IPS-18c (cell line): ENCODE data around the gene LYPD5.
"Not testable (repeated sequence)": the region's sequence is repeated elsewhere in the genome, so short reads cannot be mapped to it uniquely, and the experiment has no call there.

ENCODE experiments used
- H3K4me3 ChIP-seq: 2 replicates; pipeline ENCODE4 v1.7.0; 2013; ENCODE audit warnings: low read depth, mild to moderate bottlenecking, low read length, moderate library complexity; ENCODE audit not compliant: insufficient read depth
- H3K9me3 ChIP-seq: one replicate; pipeline ENCODE4 v1.6.1; 2013; ENCODE audit warnings: mild to moderate bottlenecking, low read length, moderate library complexity; ENCODE audit not compliant: control insufficient read depth, insufficient read depth

The LYPD5 gene

DNA sequence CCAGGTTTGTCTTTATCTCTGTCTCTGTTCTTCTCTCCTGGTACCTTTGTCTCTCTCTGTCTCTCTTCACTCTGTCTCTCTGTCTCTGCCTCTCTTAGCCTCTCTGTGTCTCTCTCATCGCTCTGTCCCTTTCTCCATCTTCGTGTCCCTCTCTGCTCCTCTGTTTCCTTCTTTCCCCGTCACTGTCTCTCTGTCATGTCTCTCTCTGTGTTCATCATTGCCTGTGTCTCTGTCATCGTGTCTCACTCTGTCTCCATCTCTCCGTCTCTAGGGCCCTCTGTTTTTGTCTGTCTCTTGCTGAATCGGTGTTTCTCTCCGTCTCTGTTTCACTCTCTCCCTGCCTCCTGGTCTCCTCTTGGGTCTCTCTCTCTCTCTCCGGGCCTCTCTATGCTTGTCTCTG, 18.6 kb downstream of the LYPD5 start:
- Histone ChIP-seq H3K4me3 (no peak overlapping the region), H3K9me3 (peaks cover 1% of the 10 kb centered on the region)

DNA sequence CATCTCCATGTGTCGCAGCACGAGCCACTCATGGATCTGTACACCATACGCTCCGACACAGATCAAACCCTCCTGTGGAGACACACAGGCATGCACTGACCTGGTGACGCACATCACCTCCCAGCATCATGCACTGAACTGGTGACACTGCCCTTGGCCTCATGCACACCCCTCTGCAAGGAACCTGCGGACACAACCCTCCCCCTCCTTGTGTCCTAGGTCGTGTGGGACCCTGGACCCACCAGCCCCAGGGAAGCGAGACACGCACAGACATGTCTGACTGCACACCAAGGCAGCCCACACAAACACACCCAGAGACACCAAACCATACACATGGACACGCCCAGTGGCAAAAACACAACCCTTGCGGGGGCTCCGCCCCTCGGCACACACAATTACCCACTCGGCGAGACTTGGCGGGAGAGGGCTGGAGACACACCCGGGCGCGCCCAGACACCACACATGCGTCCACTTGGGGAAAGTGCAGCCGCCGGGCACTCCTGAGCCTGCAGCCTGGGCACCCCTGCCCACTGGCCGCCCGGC, 19.5 kb downstream of the LYPD5 start:
- H3K4me3 ChIP-seq = no peak overlapping the region

DNA sequence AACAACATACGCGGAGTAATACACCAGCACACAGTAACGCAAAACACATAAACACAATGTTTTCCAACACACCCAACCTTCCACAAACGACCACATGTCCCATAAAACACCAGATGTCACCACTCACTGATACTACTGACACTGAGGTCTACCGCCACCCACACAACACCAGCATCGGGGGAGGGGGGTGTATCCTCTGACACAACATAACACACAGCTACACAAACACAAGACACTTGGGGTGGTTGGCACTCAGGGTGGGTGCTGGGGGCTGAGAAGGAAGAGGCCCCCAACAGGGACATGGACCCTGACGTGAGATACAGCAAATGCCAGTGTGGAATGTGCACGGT, 20.0 kb downstream of the LYPD5 start:
- Histone ChIP-seq H3K4me3 (no peak overlapping the region), H3K9me3 (no peaks in the 10 kb centered on the region)

More for the DNA sequence above, 19.5 kb downstream of the LYPD5 start:
- no peaks in the 10 kb centered on the region for H3K9me3 ChIP-seq

DNA sequence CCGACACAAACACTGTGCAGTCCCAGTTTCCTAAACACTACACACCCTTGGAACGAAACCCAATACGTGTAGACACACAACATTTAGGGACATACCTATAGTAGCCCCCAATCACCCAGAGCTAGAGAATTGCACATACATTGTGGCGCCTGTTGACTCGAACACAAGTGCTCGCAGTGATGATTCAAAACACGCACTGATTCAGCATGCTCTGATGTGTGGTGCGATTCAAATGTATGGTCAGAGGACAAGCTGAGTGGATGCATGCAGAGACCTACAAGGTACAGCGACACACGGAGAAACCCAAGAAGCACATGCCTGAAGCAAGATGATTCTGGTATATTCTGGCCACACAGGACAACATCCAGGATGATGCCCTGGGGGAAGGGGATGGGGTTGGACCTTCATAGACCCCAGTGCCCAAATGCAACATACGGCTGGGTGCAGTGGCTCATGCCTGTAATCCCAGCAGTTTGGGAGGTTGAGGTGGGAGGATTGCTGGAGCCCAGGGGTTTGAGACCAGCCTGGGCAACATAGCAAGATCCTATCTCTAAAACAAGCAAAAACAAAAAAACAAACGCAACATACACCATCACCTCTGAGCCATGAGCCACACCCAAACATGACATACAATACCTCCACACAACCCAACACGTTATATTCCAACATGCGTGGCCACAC, 20.5 kb downstream of the LYPD5 start:
- Histone ChIP-seq H3K9me3 (no peaks in the 10 kb centered on the region), H3K4me3 (no peak overlapping the region)

DNA sequence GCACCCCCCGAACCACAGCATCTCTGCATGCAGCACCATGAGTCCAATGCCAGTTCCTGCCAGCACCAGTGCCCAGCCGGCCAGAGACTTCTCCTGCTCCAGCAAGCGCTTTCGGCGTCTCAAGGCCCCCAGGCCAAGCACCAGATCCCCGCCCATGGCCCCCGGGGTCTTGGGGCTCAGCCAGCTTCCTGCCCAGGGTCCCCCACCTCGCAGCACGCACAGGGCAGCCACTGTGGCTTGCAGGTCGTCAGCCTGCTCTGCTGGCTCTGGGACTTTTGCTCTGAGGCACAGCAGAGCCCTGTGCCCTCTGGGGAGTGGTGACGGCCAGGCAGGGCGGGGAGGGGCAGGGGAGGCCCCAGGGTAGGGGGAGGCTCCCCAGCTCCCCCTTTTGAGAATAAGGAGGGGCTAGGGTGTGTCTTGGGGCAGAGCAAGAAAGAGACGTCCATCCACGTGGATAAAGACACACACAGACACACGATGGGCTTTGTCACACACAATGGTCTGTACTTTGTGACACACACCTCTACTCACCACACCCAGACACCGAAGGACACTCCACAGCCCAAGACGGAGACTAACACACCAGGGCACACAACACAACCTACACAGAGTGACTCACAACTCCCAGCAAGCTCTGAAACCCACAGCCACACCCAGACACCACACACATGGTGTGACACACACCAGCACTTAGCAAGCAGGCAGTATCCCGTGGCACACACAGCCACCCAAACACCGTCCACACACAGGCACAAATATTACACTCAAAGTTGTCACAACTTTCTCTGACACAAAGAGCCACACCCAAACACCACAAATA, 21.3 kb downstream of the LYPD5 start, which contains the start of gene KCNN4:
Gene KCNN4, minus strand, starts transcription at position 268 of the 820 bp plus-strand sequence. Its CDS starts 112 bp downstream, at position 156.
- H3K4me3 ChIP-seq = no peak within 1 kb of the TSS

DNA sequence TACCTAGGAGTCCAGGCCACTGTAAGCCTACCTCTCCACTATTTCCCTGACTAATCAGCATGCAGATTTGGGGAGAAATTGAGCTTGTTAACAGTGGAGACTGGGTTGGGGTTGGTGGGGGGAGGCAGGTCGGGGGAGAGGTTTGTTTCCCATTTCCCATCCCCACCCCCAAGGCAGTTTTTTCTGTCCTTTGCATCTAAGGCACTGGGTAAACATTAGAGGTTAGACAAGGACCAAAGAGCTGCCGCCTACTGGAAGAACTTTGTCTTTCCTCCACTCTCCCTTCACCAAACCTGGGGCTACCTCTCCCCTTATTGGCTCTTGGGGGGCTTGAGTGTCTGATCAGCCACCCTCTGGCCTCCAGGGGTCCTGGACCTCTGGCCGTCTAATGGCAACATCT, 22.4 kb downstream of the LYPD5 start:
- Histone ChIP-seq H3K4me3 (no peak overlapping the region), H3K9me3 (no peaks in the 10 kb centered on the region)

More for the DNA sequence above, 21.3 kb downstream of the LYPD5 start, which contains the start of gene KCNN4:
- H3K9me3 ChIP-seq = no peaks in the 10 kb centered on the region

DNA sequence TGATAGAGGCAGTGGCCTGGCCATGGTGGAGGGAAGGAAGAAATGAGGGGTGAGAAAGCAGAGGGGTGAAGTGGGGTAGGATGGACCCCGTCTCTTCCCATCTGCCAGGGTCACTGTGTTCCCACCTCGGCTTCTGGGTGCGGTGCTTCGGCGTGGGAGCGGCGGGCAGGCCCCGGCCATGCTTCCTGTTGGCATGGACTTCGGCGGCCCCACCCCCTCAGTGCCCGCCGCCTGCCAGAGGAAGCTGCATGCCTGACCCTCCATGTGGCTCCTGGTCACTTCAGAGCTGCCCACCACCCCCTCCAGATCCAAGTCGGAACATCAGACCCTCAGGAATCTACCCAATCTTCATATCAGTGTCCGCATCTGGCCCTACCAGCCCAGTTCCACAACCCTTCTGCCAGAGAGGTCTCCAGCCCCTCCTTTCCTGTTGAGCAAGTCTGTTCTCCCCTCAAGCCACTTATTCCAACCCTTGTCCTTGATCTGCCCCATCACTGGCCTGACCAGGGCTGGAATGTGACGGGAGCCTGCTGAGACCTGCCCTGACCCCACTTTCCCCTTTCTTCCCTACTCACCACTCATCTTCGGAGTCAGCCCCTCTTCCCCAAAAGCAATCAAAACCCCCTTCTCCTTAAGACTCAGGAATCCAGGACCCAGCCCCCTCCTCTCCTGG, 23.0 kb downstream of the LYPD5 start:
- no peaks in the 10 kb centered on the region for H3K9me3 ChIP-seq
- no peak overlapping the region for H3K4me3 ChIP-seq

DNA sequence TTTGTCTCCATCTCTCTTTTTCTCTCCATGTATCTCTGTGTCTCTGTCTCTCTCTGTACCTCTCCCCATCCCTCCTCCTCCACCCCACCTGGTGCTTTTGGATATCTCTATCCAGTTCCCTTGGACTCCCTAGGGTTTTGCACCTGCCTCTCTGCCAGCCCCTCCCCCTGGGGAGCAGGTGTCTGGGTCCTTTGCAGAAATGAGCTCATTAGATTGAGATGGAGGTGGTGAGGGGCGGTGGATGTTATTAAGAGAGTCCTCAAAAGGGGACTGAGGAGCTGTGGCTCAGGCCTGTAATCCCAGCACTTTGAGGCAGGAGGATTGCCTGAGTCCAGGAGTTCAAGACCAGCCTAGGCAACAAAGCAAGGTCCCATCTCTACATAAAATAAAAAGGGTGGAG, 23.6 kb downstream of the LYPD5 start:
- Histone ChIP-seq H3K9me3 (no peaks in the 10 kb centered on the region), H3K4me3 (no peak overlapping the region)

DNA sequence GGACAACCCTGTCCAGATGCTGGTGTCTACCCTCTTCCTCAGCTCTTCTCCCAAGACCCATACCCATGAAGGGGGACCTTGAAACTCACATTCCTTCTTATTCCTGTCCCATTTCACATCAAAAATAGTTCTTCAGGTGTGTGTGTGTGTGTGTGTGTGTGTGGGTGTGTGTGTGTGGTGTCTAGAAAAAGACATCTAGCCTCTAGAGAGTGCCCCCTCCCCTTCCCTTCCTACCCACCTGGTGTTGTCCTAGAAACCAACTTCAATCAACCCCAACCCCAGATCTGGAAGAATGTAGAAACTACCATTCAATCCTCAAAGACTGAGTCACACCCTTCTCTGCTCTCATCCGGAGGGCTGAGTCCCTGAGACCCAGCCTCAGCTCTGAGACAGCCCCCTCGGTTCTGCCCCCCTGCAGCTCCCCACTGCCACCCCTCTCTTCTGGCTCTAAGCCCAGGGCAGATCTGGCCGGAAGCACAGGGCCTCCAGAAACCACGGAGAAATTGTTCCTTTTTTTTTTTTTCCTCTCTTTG, 25.0 kb downstream of the LYPD5 start:
- Histone ChIP-seq H3K9me3 (no peaks in the 10 kb centered on the region), H3K4me3 (no peak overlapping the region)

DNA sequence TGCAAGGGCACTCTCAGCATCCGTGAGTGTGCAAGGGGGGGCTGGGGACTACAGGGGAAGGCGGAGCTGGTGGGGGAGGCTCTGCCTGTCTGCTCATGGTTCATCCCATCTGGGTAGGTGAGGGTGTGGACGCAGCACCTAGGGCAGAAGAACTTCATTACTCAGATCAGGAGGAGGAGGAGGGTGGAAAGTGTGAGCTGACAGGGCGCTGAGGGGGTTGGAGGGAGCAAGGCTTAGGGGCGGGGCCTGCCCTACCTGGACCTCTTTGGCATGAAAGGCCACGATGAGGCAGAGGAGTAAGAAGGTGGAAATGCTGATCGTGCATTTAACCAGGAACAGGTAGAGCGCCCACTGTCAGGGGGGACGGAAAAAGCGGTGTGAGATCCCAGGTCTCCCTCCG, 26.0 kb downstream of the LYPD5 start:
- no peaks in the 10 kb centered on the region for H3K9me3 ChIP-seq
- no peak overlapping the region for H3K4me3 ChIP-seq

DNA sequence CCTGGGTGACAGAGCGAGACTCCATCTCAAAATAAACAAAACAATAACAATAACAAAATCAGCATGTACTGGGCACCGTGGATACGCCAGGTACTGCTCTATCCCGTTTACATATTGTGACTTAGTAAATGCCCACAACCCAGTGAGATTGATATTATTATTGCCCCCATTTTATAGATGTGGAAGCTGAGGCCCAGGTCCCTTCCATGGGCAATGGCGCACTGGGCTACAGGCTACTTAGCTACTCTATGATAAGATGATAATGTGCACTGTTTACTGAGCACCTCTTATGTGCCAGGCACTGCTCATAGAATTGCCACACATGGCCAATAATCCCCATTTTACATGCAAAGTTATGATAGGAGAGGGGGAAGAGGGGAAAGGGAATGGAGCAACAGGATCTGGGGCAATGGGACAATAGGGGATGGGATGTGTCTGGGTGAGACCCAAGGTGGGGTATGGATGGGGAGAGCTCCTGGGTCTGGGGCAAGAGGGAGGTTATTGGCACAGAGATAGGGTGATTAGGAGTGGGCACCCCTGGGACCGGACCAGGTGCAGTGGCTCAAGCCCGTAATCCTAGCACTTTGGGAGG, 26.9 kb downstream of the LYPD5 start:
- no peaks in the 10 kb centered on the region for H3K9me3 ChIP-seq
- H3K4me3 ChIP-seq = no peak overlapping the region

DNA sequence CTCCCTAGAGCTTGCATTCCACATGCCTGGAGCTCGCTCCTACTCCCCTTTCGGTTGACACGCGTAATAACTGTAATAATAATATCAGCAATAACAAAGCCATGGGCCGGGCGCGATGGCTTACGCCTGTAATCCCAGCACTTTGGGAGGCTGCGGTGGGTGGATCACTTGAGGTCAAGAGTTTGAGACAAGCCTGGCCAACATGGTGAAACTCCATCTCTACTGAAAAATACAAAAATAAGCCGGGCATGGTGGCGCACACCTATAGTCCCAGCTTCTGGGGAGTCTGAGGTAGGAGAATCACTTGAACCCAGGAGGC, 27.3 kb downstream of the LYPD5 start:
- not testable (repeated sequence) for H3K4me3 ChIP-seq, H3K9me3 ChIP-seq

DNA sequence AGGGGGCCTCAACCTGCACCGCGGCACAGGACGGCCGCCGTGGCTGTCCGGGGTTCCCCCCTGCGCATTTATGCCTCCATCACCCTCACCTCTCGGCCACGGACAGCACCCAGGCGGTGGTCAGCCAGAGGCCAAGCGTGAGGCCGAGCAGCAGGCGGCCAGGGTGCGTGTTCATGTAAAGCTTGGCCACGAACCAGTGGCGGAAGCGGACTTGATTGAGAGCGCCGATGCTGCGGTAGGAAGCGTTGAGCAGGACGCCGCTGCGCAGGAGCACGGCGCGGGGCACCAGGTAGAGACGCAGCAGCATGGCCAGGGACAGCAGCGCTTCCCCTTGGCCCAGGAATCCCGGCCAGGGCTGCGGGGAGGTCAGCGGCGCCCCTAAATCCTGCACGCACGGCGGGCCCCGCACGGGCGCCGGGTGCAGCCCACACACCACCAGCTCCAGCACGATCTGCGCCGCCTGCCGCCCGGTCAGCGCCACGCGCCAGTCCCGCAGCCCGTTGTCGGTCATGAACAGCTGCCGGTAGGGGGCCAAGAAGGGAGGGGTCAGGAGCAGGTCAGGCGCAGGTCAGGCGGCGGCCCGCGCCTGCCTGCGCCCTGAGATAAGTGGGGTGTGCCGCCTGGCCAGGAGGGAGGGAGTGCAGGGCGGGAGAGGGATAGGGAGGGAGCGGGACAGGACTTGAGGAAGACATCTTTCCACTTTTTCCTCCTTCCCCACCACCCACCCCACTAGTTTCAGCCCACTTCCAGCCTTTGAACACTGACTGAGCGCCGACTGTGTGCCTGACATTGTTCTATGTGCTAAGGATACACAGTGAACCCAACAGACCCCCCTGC, 27.9 kb downstream of the LYPD5 start:
- H3K9me3 ChIP-seq = no peaks in the 10 kb centered on the region
- peak overlapping the region; percentile 72 for H3K4me3 ChIP-seq

DNA sequence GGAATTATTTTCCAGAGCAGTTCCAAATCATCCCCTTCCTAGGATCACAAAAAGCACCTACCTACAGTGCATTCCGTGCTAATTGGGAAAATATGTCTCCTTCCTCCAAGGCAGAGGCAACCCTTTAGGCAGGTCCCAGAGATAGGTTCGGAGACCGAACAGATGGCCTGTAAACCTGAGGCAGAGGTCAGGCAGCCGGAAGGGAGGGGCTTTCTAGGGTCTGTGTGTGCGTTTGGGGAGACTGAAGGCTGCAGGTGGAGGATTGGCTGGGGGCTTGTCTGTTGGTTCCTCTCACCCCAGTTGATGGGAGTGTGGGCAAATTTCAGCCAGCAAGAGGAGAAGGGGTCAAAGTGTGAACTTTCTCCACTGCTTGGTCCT, 28.5 kb downstream of the LYPD5 start:
- peak overlapping the region; percentile 72 for H3K4me3 ChIP-seq
- no peaks in the 10 kb centered on the region for H3K9me3 ChIP-seq

DNA sequence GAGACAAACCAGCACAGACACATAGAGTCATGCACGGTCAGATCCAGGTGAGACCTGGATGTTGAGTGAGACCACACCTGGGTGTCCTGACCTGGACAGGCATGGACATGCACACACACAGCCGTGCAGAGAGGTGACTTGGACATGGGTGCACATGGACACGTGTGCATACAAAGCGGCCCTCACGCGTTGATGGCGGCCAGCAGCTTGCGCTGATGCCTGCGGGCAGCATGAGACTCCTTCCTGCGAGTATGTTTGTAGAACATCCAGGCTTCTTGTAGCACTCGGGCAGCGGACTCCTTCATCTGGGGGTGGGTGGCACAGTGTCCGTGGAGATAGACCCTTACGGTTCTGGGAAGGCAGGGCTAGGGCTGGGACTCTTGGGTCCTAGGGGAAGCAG, 33.0 kb downstream of the LYPD5 start:
- Histone ChIP-seq H3K9me3 (no peaks in the 10 kb centered on the region), H3K4me3 (no peak overlapping the region)

DNA sequence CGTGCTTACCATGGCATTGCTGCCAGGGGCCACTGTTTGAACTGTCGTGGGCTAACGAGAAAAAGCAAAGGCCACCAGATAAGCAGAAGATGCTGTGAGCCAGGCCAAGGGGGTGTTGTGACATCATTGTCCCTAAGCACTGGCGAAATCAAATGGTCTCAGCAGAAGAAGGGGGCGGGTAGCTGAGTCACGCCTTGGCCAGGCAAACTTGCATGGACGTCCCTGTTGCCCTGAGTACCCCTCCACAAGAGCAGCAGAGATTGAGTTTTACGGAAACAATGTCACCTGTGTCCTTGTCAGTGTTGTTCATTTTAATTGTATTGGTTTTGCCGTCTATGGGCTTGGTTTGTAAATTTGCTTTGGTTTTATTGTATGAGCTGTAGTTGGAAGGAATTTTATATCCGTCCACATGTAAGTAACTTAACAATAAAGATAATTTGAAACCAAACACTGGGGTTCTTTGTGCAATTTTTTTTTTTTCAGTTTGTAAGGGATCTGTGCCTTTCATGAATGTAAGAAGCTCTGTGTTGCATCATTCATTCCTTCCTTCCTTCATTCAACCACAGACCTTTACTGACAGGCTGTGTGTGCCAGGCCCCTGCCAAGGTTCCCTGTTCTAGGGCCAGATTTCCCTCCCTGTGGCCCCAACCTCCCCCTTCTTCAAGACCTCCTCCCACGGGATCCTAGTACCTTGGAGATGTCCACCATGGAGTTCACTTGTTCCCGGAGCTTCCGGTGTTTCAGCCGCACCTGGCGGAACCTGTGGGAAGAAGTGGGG, 33.8 kb downstream of the LYPD5 start:
- H3K4me3 ChIP-seq = no peak overlapping the region
- H3K9me3 ChIP-seq = no peaks in the 10 kb centered on the region
